NCI-H2081 (cell line): Measurements from ENCODE around the gene DIS3L2.
"Not testable (repeated sequence)": the region's sequence is repeated elsewhere in the genome, so short reads cannot be mapped to it uniquely, and the experiment has no call there.

Experiments
- DNase-seq, 2 experiments: peaks; one replicate each; lab custom pipeline; 2025; lab: John Stamatoyannopoulos, UW

The DIS3L2 gene

GRCh38 chr2:231928901-231929725 lies 32.4 kb upstream of the DIS3L2 start:
- no peak for DNase-seq

- DNase-seq: no peak
These were observed 31.4 kb upstream of the DIS3L2 start for GRCh38 chr2:231929961-231930592.

GRCh38 chr2:231930593-231931281 lies 30.8 kb upstream of the DIS3L2 start:
- DNase-seq: no peak

- no peak for DNase-seq
These were observed 30.0 kb upstream of the DIS3L2 start for GRCh38 chr2:231931481-231931915.

- no peak for DNase-seq
These were observed 28.9 kb upstream of the DIS3L2 start for GRCh38 chr2:231932711-231932970.

GRCh38 chr2:231932985-231933915 lies 28.3 kb upstream of the DIS3L2 start:
- DNase-seq: no peak

- no peak for DNase-seq
These were observed 27.6 kb upstream of the DIS3L2 start for GRCh38 chr2:231933916-231934401.

GRCh38 chr2:231934441-231935206 lies 26.9 kb upstream of the DIS3L2 start:
- DNase-seq: no peak

GRCh38 chr2:231935207-231935524 lies 26.3 kb upstream of the DIS3L2 start:
- no peak for DNase-seq

GRCh38 chr2:231935815-231936214 lies 25.7 kb upstream of the DIS3L2 start:
- no peak for DNase-seq

GRCh38 chr2:231936491-231936890 lies 25.0 kb upstream of the DIS3L2 start:
- DNase-seq: no peak

GRCh38 chr2:231937057-231937456 lies 24.5 kb upstream of the DIS3L2 start:
- no peak for DNase-seq

- DNase-seq: no peak
These were observed 22.5 kb upstream of the DIS3L2 start for GRCh38 chr2:231939022-231939421.

GRCh38 chr2:231940795-231941194 lies 20.7 kb upstream of the DIS3L2 start:
- DNase-seq: no peak

- DNase-seq: no peak
These were observed 19.8 kb upstream of the DIS3L2 start for GRCh38 chr2:231941673-231942072.

GRCh38 chr2:231942180-231942579 lies 19.3 kb upstream of the DIS3L2 start:
- no peak for DNase-seq

- no peak for DNase-seq
These were observed 15.2 kb upstream of the DIS3L2 start for GRCh38 chr2:231946241-231946814.

GRCh38 chr2:231947112-231947511 lies 14.4 kb upstream of the DIS3L2 start:
- not testable (repeated sequence) for DNase-seq

GRCh38 chr2:231947694-231948093 lies 13.8 kb upstream of the DIS3L2 start:
- no peak for DNase-seq

GRCh38 chr2:231951452-231952035 lies 10.0 kb upstream of the DIS3L2 start:
- no peak for DNase-seq
